IMR-90 (cell line): ENCODE measurements around the gene COX7C. TPM values are rescaled to one million over a fixed set of nuclear protein-coding genes. Genes with fewer than 3 reads are reported as not detected.

Experiments
- ATAC-seq: fragments of 200-7000 bp; cut with Tn5 transposase; 2 replicates; pipeline ENCODE4 v1.9.1; 2020; ENCODE audit warnings: low read depth, mild to moderate bottlenecking, moderate library complexity
- BruUV-seq: library from RNA; stranded (reverse); fragments of 400-500 nt; replicated peaks from 2 replicates; lab custom pipeline; 2021; lab: Mats Ljungman, UMichigan
- CTCF ChIA-PET: fragments of 300-600 bp; formaldehyde crosslinking; extraction: SDS; loops from one replicate; lab custom pipeline; 2021; ENCODE audit warnings: antibody characterized with exemption; lab: Yijun Ruan, JAX
- POLR2A ChIA-PET: fragments of 300-600 bp; sonication (Branson Sonifier 250); formaldehyde crosslinking; loops from one replicate; lab custom pipeline; 2022; ENCODE audit warnings: antibody characterized with exemption; ENCODE audit not compliant: unreplicated experiment; lab: Charles Lee
- DNase-seq: peaks from one replicate; pipeline ENCODE4 v3.0.0; 2013
- H2AFZ ChIP-seq: replicated peaks from 2 replicates; pipeline ENCODE3; 2013; ENCODE audit warnings: low read length, mild to moderate bottlenecking; ENCODE audit not compliant: poor library complexity
- H2AK5ac ChIP-seq: 2 replicates; pipeline ENCODE4 v1.6.1; 2013; ENCODE audit warnings: low read depth, low read length, inconsistent platforms
- H2AK9ac ChIP-seq: replicated peaks from 2 replicates; pipeline ENCODE3; 2013; ENCODE audit warnings: mild to moderate bottlenecking, low read depth, low read length, moderate library complexity; ENCODE audit not compliant: poor library complexity
- H2BK120ac ChIP-seq: 2 replicates; pipeline ENCODE4 v1.6.1; 2013; ENCODE audit warnings: low read depth, low read length, inconsistent platforms
- H2BK15ac ChIP-seq: 3 replicates; pipeline ENCODE4 v1.6.1; 2013; ENCODE audit warnings: low read depth, low read length, inconsistent platforms
- H2BK20ac ChIP-seq: 2 replicates; pipeline ENCODE4 v1.6.1; 2013; ENCODE audit warnings: low read depth, mild to moderate bottlenecking, inconsistent platforms, low read length, moderate library complexity
- H2BK5ac ChIP-seq: 2 replicates; pipeline ENCODE4 v1.6.1; 2013; ENCODE audit warnings: mild to moderate bottlenecking, low read depth, low read length, inconsistent platforms; ENCODE audit not compliant: poor library complexity, severe bottlenecking
- H3K14ac ChIP-seq: replicated peaks from 2 replicates; pipeline ENCODE4 v1.6.1; 2013; ENCODE audit warnings: low read depth, low read length, inconsistent platforms
- H3K18ac ChIP-seq: 2 replicates; pipeline ENCODE4 v1.6.1; 2013; ENCODE audit warnings: low read depth, low read length, control low read depth
- H3K23ac ChIP-seq: 2 replicates; pipeline ENCODE4 v1.6.1; 2013; ENCODE audit warnings: low read depth, low read length, inconsistent platforms
- H3K27ac ChIP-seq: 2 replicates; pipeline ENCODE4 v1.5.1; 2013; ENCODE audit warnings: mild to moderate bottlenecking, control low read depth, low read length; ENCODE audit not compliant: insufficient read depth
- H3K27me3 ChIP-seq: 2 replicates; pipeline ENCODE4 v1.6.1; 2013; ENCODE audit warnings: low read length; ENCODE audit not compliant: control insufficient read depth, insufficient read depth
- H3K36me3 ChIP-seq: 2 replicates; pipeline ENCODE4 v1.6.1; 2013; ENCODE audit warnings: low read length, mixed read lengths; ENCODE audit not compliant: control insufficient read depth, insufficient read depth
- H3K4ac ChIP-seq: 2 replicates; pipeline ENCODE4 v1.6.1; 2013; ENCODE audit warnings: low read depth, low read length, inconsistent platforms
- H3K4me1 ChIP-seq: 2 replicates; pipeline ENCODE4 v1.6.1; 2013; ENCODE audit warnings: low read length, mixed read lengths; ENCODE audit not compliant: control insufficient read depth, insufficient read depth
- H3K4me2 ChIP-seq: 2 replicates; pipeline ENCODE4 v1.6.1; 2013; ENCODE audit warnings: low read depth, mild to moderate bottlenecking, control low read depth, low read length, moderate library complexity
- H3K4me3 ChIP-seq: 2 replicates; pipeline ENCODE4 v1.5.1; 2013; ENCODE audit warnings: low read depth, mild to moderate bottlenecking, control low read depth, low read length, moderate library complexity; ENCODE audit not compliant: insufficient read depth
- H3K56ac ChIP-seq: 2 replicates; pipeline ENCODE4 v1.6.1; 2013; ENCODE audit warnings: low read length, inconsistent platforms; ENCODE audit not compliant: insufficient read depth; ENCODE audit errors: extremely low read depth
- H3K79me1 ChIP-seq, 2 experiments: 2 replicates each; pipeline ENCODE4 v1.6.1; 2013; ENCODE audit warnings: low read length in 2 of 2, inconsistent platforms in 1 of 2, low read depth in 1 of 2
- H3K9ac ChIP-seq: 2 replicates; pipeline ENCODE4 v1.6.1; 2013; ENCODE audit warnings: low read depth, low read length, control low read depth
- H3K9me1 ChIP-seq: 2 replicates; pipeline ENCODE4 v1.6.1; 2013; ENCODE audit warnings: low read length, inconsistent platforms; ENCODE audit not compliant: insufficient read depth
- H3K9me3 ChIP-seq: 2 replicates; pipeline ENCODE4 v1.6.1; 2013; ENCODE audit warnings: low read length; ENCODE audit not compliant: control insufficient read depth, insufficient read depth
- H4K20me1 ChIP-seq: 2 replicates; pipeline ENCODE4 v1.6.1; 2013; ENCODE audit warnings: low read length, inconsistent platforms; ENCODE audit not compliant: insufficient read depth
- H4K5ac ChIP-seq: 2 replicates; pipeline ENCODE4 v1.6.1; 2013; ENCODE audit warnings: mild to moderate bottlenecking, low read depth, low read length, control low read depth
- H4K8ac ChIP-seq, 2 experiments: 2 replicates each; pipeline ENCODE4 v1.6.1; 2013; ENCODE audit warnings: low read depth in 2 of 2, low read length in 2 of 2, control low read depth in 1 of 2, inconsistent platforms in 1 of 2
- H4K91ac ChIP-seq: 2 replicates; pipeline ENCODE4 v1.6.1; 2013; ENCODE audit warnings: low read depth, low read length, inconsistent platforms; ENCODE audit not compliant: insufficient read depth
- BHLHE40 ChIP-seq: fragments of 150-350 bp; IDR thresholded peaks from 2 replicates; pipeline ENCODE4 v1.6.1; 2016; ENCODE audit warnings: mild to moderate bottlenecking, low read depth, low read length
- CEBPB ChIP-seq: IDR thresholded peaks from 2 replicates; pipeline ENCODE4 v1.6.1; 2012; ENCODE audit warnings: low read depth, low read length, improper control_type of control experiment
- CHD1 ChIP-seq: IDR thresholded peaks from 2 replicates; pipeline ENCODE4 v1.6.1; 2012; ENCODE audit warnings: low read depth, low read length, improper control_type of control experiment
- CTCF ChIP-seq: conservative IDR thresholded peaks from 2 replicates; pipeline ENCODE4 v1.5.1; 2012; ENCODE audit warnings: mild to moderate bottlenecking, low read depth, low read length, improper control_type of control experiment
- ELK1 ChIP-seq: fragments of 150-350 bp; IDR thresholded peaks from 2 replicates; pipeline ENCODE4 v1.6.1; 2016; ENCODE audit warnings: low read depth, mild to moderate bottlenecking, low read length, moderate library complexity, borderline replicate concordance
- FOS ChIP-seq: fragments of 150-350 bp; IDR thresholded peaks from 2 replicates; pipeline ENCODE4 v1.6.1; 2016; ENCODE audit warnings: low read depth, low read length
- MAFK ChIP-seq: IDR thresholded peaks from 2 replicates; pipeline ENCODE4 v1.6.1; 2012; ENCODE audit warnings: low read depth, low read length, improper control_type of control experiment
- MAZ ChIP-seq: IDR thresholded peaks from 2 replicates; pipeline ENCODE4 v1.6.1; 2012; ENCODE audit warnings: low read depth, mild to moderate bottlenecking, low read length, improper control_type of control experiment, moderate library complexity, borderline replicate concordance
- MXI1 ChIP-seq: IDR thresholded peaks from 2 replicates; pipeline ENCODE4 v1.6.1; 2012; ENCODE audit warnings: low read depth, mild to moderate bottlenecking, low read length, moderate library complexity, borderline replicate concordance
- NFE2L2 ChIP-seq: fragments of 150-350 bp; IDR thresholded peaks from 2 replicates; pipeline ENCODE4 v1.6.1; 2016; ENCODE audit warnings: low read depth, mild to moderate bottlenecking, low read length
- POLR2A ChIP-seq: IDR thresholded peaks from 2 replicates; pipeline ENCODE4 v1.6.1; 2012; ENCODE audit warnings: mild to moderate bottlenecking, low read depth, low read length
- RAD21 ChIP-seq: IDR thresholded peaks from 2 replicates; pipeline ENCODE4 v1.6.1; 2012; ENCODE audit warnings: low read length, improper control_type of control experiment
- RCOR1 ChIP-seq: IDR thresholded peaks from 2 replicates; pipeline ENCODE4 v1.6.1; 2012; ENCODE audit warnings: mild to moderate bottlenecking, low read length, improper control_type of control experiment; ENCODE audit not compliant: insufficient replicate concordance
- RFX5 ChIP-seq: IDR thresholded peaks from 2 replicates; pipeline ENCODE4 v1.8.0; 2012; ENCODE audit warnings: low read depth, mild to moderate bottlenecking, low read length, moderate library complexity
- SMC3 ChIP-seq: fragments of 150-350 bp; IDR thresholded peaks from 2 replicates; pipeline ENCODE4 v1.6.1; 2016; ENCODE audit warnings: low read depth, mild to moderate bottlenecking, antibody characterized with exemption, low read length, moderate library complexity
- USF2 ChIP-seq: fragments of 150-350 bp; IDR thresholded peaks from 2 replicates; pipeline ENCODE4 v1.6.1; 2017; ENCODE audit warnings: mild to moderate bottlenecking, antibody characterized with exemption, low read length, low read depth
- dilution Hi-C: fragments of 300-500 bp; cut with HindIII; formaldehyde crosslinking; loops from one replicate; pipeline ENCODE4 v1.14.3; 2018; ENCODE audit warnings: low sequenced_read_pairs; ENCODE audit not compliant: unreplicated experiment
- in situ Hi-C: fragments of 300-500 bp; cut with MboI; formaldehyde crosslinking; loops from 3 replicates; pipeline ENCODE4 v1.14.3; 2019; ENCODE audit warnings: low sequenced_read_pairs, inconsistent platforms, mixed read lengths
- intact Hi-C: fragments of 100-400 bp; cut with micrococcal nuclease; formaldehyde crosslinking; loops from 2 replicates; pipeline ENCODE4 v1.10.0; 2022
- polyA plus RNA-seq, 3 experiments: library from polyadenylated mRNA; depleted of rRNA; stranded (reverse); fragments of >200 nt; gene quantifications; 2 replicates each; pipeline ENCODE4 v1.2.3, GENCODE V29; 2012; ENCODE audit warnings: low replicate concordance in 1 of 3
- total RNA-seq: library from RNA; depleted of rRNA; stranded (reverse); fragments of >200 nt; gene quantifications from 2 replicates; pipeline ENCODE4 v1.2.3, GENCODE V29; 2012

Gene COX7C
- total and polyA plus RNA-seq, 2 of the 4 experiments (the other 2 are of a cell fraction), result 91.4 to 564 TPM

- Histone ChIP-seq H2BK20ac (no peak overlapping the region), H3K4me3 (no peak overlapping the region), H2AK5ac (no peak overlapping the region), H3K27me3 (no peaks in the 10 kb centered on the region), H3K56ac (no peak overlapping the region), H4K5ac (no peak overlapping the region), H3K27ac (no peak overlapping the region), H4K8ac (no peak overlapping the region), H3K4me1 (no peaks in the 10 kb centered on the region), H3K4me2 (no peak overlapping the region), H3K4ac (no peak overlapping the region), H3K14ac (no peak overlapping the region), H4K91ac (no peak overlapping the region), H2BK5ac (no peak overlapping the region), H3K9ac (no peak overlapping the region), H2BK120ac (no peak overlapping the region), H3K18ac (no peak overlapping the region), H3K79me1 (no peaks in the 10 kb centered on the region), H2AK9ac (no peak overlapping the region), H3K9me1 (no peaks in the 10 kb centered on the region), H3K9me3 (no peaks in the 10 kb centered on the region), H2AFZ (no peak overlapping the region), H4K20me1 (no peaks in the 10 kb centered on the region), H2BK15ac (no peak overlapping the region), H3K23ac (no peak overlapping the region), H3K36me3 (no peaks in the 10 kb centered on the region)
- TF ChIP-seq MAZ (no peak), CTCF (no peak), MXI1 (no peak), USF2 (no peak), CEBPB (no peak), MAFK (no peak), FOS (no peak), POLR2A (no peak), NFE2L2 (no peak), RAD21 (no peak), BHLHE40 (no peak), CHD1 (no peak), RFX5 (no peak), ELK1 (no peak), RCOR1 (no peak), SMC3 (no peak)
- dilution Hi-C loops (no loop called here), intact Hi-C loops (no loop called here), in situ Hi-C loops (no loop called here)
- no TSS peak for BruUV-seq
- ChIA-PET POLR2A (no interaction called here), CTCF (no interaction called here)
- no peak for ATAC-seq
- no peak for DNase-seq
These were observed 21.3 kb upstream of the COX7C start for GRCh38 chr5:86596476-86596875.
